NOMO-1 (cell line): ENCODE results near the gene PRR29.
"Not testable (repeated sequence)": the region's sequence is repeated elsewhere in the genome, so short reads cannot be mapped to it uniquely, and the experiment has no call there.

Experiments
- DNase-seq, 2 experiments: peaks; one replicate each; lab custom pipeline; 2025; ENCODE audit not compliant: unreplicated experiment in 2 of 2; lab: John Stamatoyannopoulos, UW

The PRR29 gene

DNA sequence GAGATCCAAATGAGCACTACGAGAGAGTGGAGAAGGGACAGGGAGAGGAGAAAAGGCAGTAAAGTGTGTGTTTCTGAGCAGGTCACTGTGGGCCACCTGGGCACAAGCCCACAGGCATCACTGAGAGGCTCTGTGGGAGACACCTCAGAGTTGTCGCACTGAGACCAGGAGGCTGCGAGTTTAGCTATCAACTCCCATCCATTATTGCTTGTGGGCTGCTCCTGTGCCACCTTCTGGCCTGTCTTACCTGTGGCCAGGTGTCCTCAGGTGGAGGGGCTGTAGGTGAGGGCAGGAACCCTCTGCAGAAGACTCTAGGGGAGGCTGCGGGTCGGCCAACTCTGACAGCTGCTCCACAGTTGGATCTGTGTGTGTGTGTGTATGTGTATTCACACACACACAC, 2.5 kb upstream of the PRR29 start:
- no peak for DNase-seq

GRCh38 chr17:63996430-63997182, 1.5 kb upstream of the PRR29 start:
- no peak for DNase-seq

GRCh38 chr17:63997341-63998048, 656 bp upstream of the PRR29 start:
- no peak for DNase-seq

GRCh38 chr17:63998721-63999679, 849 bp downstream of the PRR29 start:
- DNase-seq = no peak

- DNase-seq = no peak
Measured at GRCh38 chr17:63999680-64000531, 1.8 kb downstream of the PRR29 start.

DNA sequence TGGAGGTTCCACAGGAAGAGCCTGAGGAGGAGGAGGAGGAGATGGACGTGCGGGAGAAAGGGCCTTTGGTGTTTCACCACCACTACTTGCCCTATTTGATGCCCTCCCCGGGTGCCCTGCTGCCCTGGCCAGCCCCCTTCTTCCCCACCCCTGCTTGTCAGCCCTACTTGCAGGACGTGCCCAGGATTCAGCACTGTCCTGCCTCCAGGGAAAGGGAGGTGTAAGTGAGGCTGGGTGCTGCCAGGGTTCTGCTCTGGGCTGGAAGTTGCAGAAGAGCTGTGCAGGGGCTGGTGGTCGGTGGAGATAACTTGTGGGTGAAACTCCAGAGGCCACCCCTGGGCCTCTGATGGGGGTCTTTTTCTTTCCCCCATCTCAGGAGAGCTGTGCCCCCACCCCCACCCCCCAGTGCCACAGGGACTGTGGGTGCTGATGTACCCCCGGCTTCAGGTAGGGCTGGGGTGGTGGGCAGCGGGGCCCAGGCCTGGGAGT, 3.0 kb downstream of the PRR29 start:
- DNase-seq = no peak

- DNase-seq = no peak
Measured at GRCh38 chr17:64001763-64002529, 3.8 kb downstream of the PRR29 start.

DNA sequence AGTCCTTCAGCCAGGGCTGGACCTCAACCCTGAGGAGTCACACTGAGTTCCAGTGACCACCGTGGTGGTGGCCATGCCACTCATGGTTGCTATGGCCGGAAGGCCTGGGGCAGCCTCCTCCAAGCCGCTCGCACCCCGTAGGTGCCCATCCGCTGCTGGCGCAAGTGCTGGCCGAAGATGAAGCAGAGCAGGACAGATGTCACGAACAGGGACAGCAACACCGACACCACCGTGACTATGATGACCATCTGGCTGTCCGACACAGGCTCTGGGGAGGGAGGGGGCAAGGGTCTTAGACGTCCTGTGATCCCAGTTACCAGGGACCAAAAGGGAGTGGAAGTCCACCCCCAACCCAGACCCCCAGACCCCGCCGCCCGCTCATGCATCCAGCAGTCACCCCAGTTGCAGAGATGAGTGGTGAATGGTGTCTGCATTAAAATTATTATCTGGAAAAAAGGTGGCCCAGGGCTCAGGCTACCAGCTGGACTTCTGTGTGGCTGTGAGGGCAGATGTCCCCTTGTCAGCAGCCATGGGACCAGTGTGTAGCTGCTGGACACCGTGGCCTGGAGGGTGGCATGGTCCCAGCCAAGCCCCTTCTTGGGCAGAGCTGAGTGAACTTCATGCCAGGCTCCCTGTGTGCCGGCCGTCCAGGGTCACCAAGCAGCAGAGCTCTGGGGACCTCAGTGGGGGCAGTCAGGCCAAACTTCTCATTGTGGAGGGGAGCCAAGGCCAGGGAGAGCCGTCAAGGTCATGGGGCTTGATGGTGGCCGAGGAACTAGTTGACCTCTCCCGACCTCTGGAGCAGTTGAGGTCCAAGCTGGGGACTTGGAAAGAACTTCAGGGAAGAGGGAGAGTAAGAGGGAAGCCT, 4.7 kb downstream of the PRR29 start:
- DNase-seq = no peak

- no peak for DNase-seq
Measured at GRCh38 chr17:64003526-64004121, 5.5 kb downstream of the PRR29 start.

GRCh38 chr17:64004218-64004770, 6.1 kb downstream of the PRR29 start:
- no peak for DNase-seq

- DNase-seq = no peak
Measured at GRCh38 chr17:64004903-64005733, 7.0 kb downstream of the PRR29 start.

DNA sequence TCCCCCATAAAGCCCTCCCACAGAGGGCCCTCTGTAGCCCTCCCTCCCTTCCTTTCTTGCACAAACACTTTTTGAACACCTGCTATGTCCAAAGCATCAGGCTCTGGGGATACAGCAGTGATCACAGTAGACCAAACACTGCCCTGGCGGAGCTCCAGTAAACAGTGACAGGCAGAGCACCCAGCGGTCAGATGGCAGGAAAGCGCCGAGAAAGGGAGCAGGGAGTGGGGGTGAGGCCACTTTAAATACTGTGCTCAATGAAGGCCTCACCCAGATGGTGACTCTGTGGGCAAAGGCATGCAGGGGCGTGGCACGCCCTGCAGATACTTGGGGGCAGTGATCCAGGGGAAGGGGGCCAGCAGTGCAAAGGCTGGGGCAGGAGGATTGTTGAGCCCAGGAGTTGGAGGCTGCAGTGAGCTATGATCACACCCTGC, 7.6 kb downstream of the PRR29 start:
- no peak for DNase-seq

DNA sequence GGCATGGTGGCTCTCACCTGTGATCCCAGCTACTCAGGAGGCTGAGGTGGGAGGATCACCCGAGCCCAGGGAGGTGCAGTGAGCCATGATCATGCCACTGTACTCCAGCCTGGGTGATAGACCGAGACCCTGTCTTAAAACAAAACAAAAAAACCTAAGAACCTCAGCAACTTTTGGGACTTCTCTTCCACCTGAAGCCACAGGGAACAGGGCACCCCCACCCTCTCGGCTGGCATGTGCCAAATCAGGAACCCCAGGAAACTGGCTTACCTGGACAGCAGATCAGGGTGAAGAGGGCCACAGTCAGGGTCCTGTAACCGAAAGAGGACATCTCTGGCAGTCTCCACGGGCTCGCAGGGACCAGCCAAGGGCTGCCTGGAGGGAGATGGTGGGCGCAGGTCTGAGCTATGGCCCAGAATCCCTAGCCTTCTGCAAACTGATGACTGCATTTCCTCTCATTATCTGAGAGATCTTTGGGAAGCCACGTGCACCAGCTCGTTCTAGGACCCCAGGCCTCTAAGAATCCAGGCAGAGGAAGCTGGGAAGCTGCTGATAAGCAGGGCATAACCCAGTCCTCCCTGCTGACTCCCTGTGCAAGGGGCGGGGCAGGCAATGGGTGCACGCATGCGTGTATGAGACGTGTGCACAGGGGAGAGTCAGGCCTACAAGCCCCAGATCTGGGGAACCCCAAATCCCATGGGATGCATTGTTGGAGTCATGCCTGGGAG, 8.4 kb downstream of the PRR29 start:
- DNase-seq = no peak

- not testable (repeated sequence) for DNase-seq
Measured at GRCh38 chr17:64007089-64007837, 9.1 kb downstream of the PRR29 start.

GRCh38 chr17:64007838-64008282, 9.7 kb downstream of the PRR29 start:
- DNase-seq = no peak
